ENCODE measurements around the gene TUBGCP3. TPM values are rescaled to one million over a fixed set of nuclear protein-coding genes. Genes with fewer than 3 reads are reported as not detected.

The TUBGCP3 gene
- total RNA-seq, 2 donors from 2014 or later: 26.7 to 30.0 TPM

DNA sequence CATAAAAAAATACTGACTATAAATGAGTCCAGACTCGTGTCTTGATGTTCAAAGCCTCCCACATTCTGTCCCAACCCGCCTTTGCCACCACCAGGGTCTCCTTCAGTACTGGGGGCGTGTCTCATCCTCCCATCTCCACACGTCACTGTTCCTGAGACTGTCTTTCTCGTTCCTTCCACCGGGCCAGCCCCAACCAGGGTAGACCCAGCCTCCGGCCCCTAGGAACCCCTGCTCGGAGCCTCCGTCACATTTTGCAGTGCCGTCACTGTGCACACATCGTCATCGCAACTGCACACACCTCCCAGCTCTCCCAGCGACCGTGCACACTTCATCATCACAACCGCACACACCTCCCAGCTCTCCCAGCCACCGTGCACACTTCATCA is 138.4 kb downstream of the TUBGCP3 start:
- ATAC-seq: no peak
- intact Hi-C loops (cut with DNase I): no loop called here
- Histone ChIP-seq H3K27me3 (peaks cover 0 to 4% of the 10 kb centered on the region in 2 donors), H3K4me3 (no peak overlapping the region), H3K27ac (no peak overlapping the region), H3K4me1 (peaks cover 14% of the 10 kb centered on the region), H3K9me3 (no peaks in the 10 kb centered on the region), H3K36me3 (replicated peaks in 1 of 2; ENCODE audit: insufficient read depth in 1 of 2, low read depth in 2 of 2) (no peaks in the 10 kb centered on the region)
- 81 to 87% methylated on average over 15 to 16 of the region's 16 CpGs for WGBS, 2 donors
- DNase-seq: no peak
- TF ChIP-seq POLR2A (IDR thresholded peaks at IDR 0.05): no peak
- TF ChIP-seq, protein P1, sequence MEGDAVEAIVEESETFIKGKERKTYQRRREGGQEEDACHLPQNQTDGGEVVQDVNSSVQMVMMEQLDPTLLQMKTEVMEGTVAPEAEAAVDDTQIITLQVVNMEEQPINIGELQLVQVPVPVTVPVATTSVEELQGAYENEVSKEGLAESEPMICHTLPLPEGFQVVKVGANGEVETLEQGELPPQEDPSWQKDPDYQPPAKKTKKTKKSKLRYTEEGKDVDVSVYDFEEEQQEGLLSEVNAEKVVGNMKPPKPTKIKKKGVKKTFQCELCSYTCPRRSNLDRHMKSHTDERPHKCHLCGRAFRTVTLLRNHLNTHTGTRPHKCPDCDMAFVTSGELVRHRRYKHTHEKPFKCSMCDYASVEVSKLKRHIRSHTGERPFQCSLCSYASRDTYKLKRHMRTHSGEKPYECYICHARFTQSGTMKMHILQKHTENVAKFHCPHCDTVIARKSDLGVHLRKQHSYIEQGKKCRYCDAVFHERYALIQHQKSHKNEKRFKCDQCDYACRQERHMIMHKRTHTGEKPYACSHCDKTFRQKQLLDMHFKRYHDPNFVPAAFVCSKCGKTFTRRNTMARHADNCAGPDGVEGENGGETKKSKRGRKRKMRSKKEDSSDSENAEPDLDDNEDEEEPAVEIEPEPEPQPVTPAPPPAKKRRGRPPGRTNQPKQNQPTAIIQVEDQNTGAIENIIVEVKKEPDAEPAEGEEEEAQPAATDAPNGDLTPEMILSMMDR (IDR thresholded peaks at IDR 0.05): no peak

DNA sequence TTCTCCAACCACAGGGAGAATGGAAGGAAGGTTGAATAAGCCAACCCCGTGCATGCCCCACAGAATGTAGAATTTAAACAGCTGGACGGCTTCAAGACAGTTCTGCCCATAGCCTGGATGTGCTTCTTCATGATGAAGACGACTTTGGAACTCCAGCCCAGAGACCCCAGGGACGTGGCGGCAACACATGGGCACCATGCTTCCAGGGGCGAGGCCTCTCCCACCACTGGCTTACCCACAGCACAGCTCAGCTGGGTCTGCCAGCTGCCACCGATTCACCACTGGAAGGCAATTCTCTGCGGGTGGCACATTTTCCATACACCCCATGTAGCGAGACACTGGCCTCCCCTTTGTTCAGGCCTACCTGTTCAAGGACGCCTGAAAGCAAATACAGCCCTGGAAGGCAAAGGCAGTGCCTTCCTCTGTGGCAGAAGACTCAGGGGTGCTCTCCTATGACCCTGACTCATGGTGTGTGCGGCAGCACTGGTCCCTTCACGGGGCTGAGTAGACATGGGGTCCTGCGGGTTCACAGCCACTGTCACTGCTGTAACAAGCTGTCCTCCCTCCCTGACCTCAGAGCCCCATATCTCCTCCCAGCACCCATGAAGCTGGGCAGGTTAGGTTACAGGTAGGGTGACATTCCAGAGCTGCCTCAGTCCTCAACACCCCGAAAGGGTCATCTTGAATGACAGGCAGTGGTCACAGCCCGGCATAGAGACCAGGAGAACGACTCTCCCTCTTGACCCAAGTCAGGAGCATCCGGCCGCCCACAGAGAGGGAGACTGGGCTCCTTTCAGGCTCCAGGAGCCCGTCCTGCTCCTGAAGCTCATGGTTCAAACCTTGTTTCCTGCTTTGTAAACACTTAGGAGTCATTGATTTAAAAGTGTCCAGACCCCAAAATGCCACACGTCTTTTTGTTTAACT is 139.1 kb downstream of the TUBGCP3 start:
- Histone ChIP-seq H3K27ac (no peak overlapping the region), H3K4me1 (peaks cover 14% of the 10 kb centered on the region), H3K36me3 (replicated peaks in 1 of 2; ENCODE audit: insufficient read depth in 1 of 2, low read depth in 2 of 2) (no peaks in the 10 kb centered on the region), H3K27me3 (peaks cover 0 to 4% of the 10 kb centered on the region in 2 donors), H3K4me3 (no peak overlapping the region), H3K9me3 (no peaks in the 10 kb centered on the region)
- ATAC-seq: no peak
- no peak for DNase-seq
- TF ChIP-seq POLR2A (IDR thresholded peaks at IDR 0.05): no peak
- TF ChIP-seq, protein P1 (IDR thresholded peaks at IDR 0.05): no peak
- 79 to 81% methylated on average over 15 to 19 of the region's 20 CpGs for WGBS, 2 donors
- intact Hi-C loops (cut with DNase I): no loop called here

GRCh38 chr13:112447761-112448603 is 140.0 kb downstream of the TUBGCP3 start:
- H3K36me3 ChIP-seq (replicated peaks in 1 of 2; ENCODE audit: insufficient read depth in 1 of 2, low read depth in 2 of 2): no peaks in the 10 kb centered on the region
- H3K4me1 ChIP-seq: peaks cover 14% of the 10 kb centered on the region
- H3K27me3 ChIP-seq: peaks cover 0 to 11% of the 10 kb centered on the region in 2 donors
- H3K27ac ChIP-seq: no peak overlapping the region
- no peak for TF ChIP-seq POLR2A (IDR thresholded peaks at IDR 0.05)
- TF ChIP-seq, protein P1 (IDR thresholded peaks at IDR 0.05): no peak
- H3K4me3 ChIP-seq: no peak overlapping the region
- H3K9me3 ChIP-seq: no peaks in the 10 kb centered on the region
- DNase-seq (no peak), ATAC-seq (no peak)
- intact Hi-C loops (cut with DNase I): no loop called here
- 78 to 82% methylated on average over 11 to 26 of the region's 27 CpGs for WGBS, 2 donors

- Histone ChIP-seq H3K4me1 (peaks cover 14% of the 10 kb centered on the region), H3K9me3 (no peaks in the 10 kb centered on the region), H3K27me3 (peaks cover 0 to 17% of the 10 kb centered on the region in 2 donors), H3K4me3 (no peak overlapping the region), H3K27ac (no peak overlapping the region), H3K36me3 (replicated peaks in 1 of 2; ENCODE audit: insufficient read depth in 1 of 2, low read depth in 2 of 2) (no peaks in the 10 kb centered on the region)
- 78 to 100% methylated on average over 1 to 2 of the region's 2 CpGs for WGBS, 2 donors
- DNase-seq (no peak), ATAC-seq (no peak)
- no peak for TF ChIP-seq POLR2A (IDR thresholded peaks at IDR 0.05)
- intact Hi-C loops (cut with DNase I): no loop called here
These were observed 140.6 kb downstream of the TUBGCP3 start for GRCh38 chr13:112447306-112447705.

DNA sequence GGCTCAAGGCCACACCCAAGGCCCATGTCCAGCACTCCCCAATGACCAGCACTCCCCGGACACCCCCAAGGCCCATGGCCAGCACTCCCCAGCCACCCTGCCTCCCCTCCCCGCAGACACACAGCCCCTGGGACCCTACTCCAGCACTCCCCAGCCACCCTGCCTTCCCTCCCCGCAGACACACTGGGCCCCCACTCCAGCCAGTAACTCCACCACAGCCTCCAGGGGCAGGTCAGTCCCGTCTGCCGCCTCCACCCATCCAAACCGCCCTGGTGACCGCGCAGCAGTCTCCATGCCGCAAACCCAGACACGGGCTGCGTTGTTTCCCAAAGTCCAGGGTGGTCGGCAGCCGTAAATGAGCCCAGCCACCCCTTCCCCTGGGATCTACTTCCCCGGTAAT is 141.1 kb downstream of the TUBGCP3 start:
- ATAC-seq (no peak), DNase-seq (no peak)
- Histone ChIP-seq H3K36me3 (replicated peaks in 1 of 2; ENCODE audit: insufficient read depth in 1 of 2, low read depth in 2 of 2) (no peaks in the 10 kb centered on the region), H3K4me3 (no peak overlapping the region), H3K27ac (no peak overlapping the region), H3K4me1 (peaks cover 14% of the 10 kb centered on the region), H3K27me3 (peaks cover 0 to 17% of the 10 kb centered on the region in 2 donors), H3K9me3 (no peaks in the 10 kb centered on the region)
- TF ChIP-seq, protein P1 (IDR thresholded peaks at IDR 0.05): no peak
- no peak for TF ChIP-seq POLR2A (IDR thresholded peaks at IDR 0.05)
- WGBS, 2 donors: 79 to 87% methylated on average over 14 of the region's 14 CpGs
- intact Hi-C loops (cut with DNase I): no loop called here
